GM19035 (cell line): Measurements from ENCODE around the gene TXNDC9.
"Not testable (repeated sequence)": the region's sequence is repeated elsewhere in the genome, so short reads cannot be mapped to it uniquely, and the experiment has no call there.

Experiments used
- ATAC-seq: cut with Tn5 transposase; IDR thresholded peaks from one replicate; pipeline ENCODE4 v1.9.1; 2021; ENCODE audit not compliant: unreplicated experiment

The TXNDC9 gene

GRCh38 chr2:99335911-99336803 lies at the start of gene TXNDC9:
Gene TXNDC9 (minus strand): TSS chr2:99336333. CDS start chr2:99333210, 3,123 bp downstream.
- peak; percentile 74 for ATAC-seq

GRCh38 chr2:99382143-99382542 lies 46.0 kb upstream of the TXNDC9 start:
- ATAC-seq: no peak

GRCh38 chr2:99380376-99381010 lies 44.4 kb upstream of the TXNDC9 start:
- no peak for ATAC-seq

GRCh38 chr2:99377879-99378278 lies 41.7 kb upstream of the TXNDC9 start:
- no peak for ATAC-seq

- ATAC-seq: no peak
Observed at GRCh38 chr2:99376254-99376864, 40.2 kb upstream of the TXNDC9 start.

- no peak for ATAC-seq
Observed at GRCh38 chr2:99374747-99375146, 38.6 kb upstream of the TXNDC9 start.

- ATAC-seq: no peak
Observed at GRCh38 chr2:99373144-99373543, 37.0 kb upstream of the TXNDC9 start.

GRCh38 chr2:99368854-99369253 lies 32.7 kb upstream of the TXNDC9 start:
- not testable (repeated sequence) for ATAC-seq

GRCh38 chr2:99365661-99366060 lies 29.5 kb upstream of the TXNDC9 start:
- ATAC-seq: no peak

- no peak for ATAC-seq
Observed at GRCh38 chr2:99356853-99357252, 20.7 kb upstream of the TXNDC9 start.

- ATAC-seq: not testable (repeated sequence)
Observed at GRCh38 chr2:99354825-99355224, 18.7 kb upstream of the TXNDC9 start.

GRCh38 chr2:99354070-99354469 lies 17.9 kb upstream of the TXNDC9 start:
- ATAC-seq: no peak

- ATAC-seq: no peak
Observed at GRCh38 chr2:99350194-99350593, 14.1 kb upstream of the TXNDC9 start.

GRCh38 chr2:99348173-99348572 lies 12.0 kb upstream of the TXNDC9 start:
- no peak for ATAC-seq

GRCh38 chr2:99346218-99346617 lies 10.1 kb upstream of the TXNDC9 start:
- no peak for ATAC-seq

- ATAC-seq: not testable (repeated sequence)
Observed at GRCh38 chr2:99345446-99345845, 9.3 kb upstream of the TXNDC9 start.

- ATAC-seq: no peak
Observed at GRCh38 chr2:99342536-99342935, 6.4 kb upstream of the TXNDC9 start.

GRCh38 chr2:99340669-99341236 lies 4.6 kb upstream of the TXNDC9 start:
- no peak for ATAC-seq

GRCh38 chr2:99338029-99338585 lies 2.0 kb upstream of the TXNDC9 start:
- no peak for ATAC-seq

- peak; percentile 55 for ATAC-seq
Observed at GRCh38 chr2:99337113-99338028, 1.2 kb upstream of the TXNDC9 start, which contains the start of gene EIF5B. Gene EIF5B (plus strand): TSS chr2:99337389. CDS start chr2:99337555, 166 bp downstream.
